Loucy (cell line): ENCODE data around the gene ZNF48.

ENCODE experiments used
- H2AFZ ChIP-seq: fragments of 200-600 bp; sonication (generic); 2 replicates; pipeline ENCODE4 v1.6.0; 2016; ENCODE audit warnings: antibody characterized with exemption, mild to moderate bottlenecking, low read length, moderate library complexity
- H3F3A ChIP-seq: fragments of 200-600 bp; 2 replicates; pipeline ENCODE4 v1.6.0; 2016; ENCODE audit warnings: antibody characterized with exemption, low read depth, mild to moderate bottlenecking
- H3K27me3 ChIP-seq: fragments of 200-600 bp; sonication (generic); 2 replicates; pipeline ENCODE4 v1.6.1; 2014; ENCODE audit warnings: low read length, mild to moderate bottlenecking; ENCODE audit not compliant: insufficient read depth, poor library complexity, severe bottlenecking
- H3K36me3 ChIP-seq: fragments of 200-600 bp; sonication (generic); 2 replicates; pipeline ENCODE4 v1.6.1; 2016; ENCODE audit warnings: low read length; ENCODE audit not compliant: insufficient read depth
- H3K4me1 ChIP-seq: fragments of 200-600 bp; sonication (generic); 2 replicates; pipeline ENCODE4 v1.5.1; 2014; ENCODE audit warnings: low read length, mild to moderate bottlenecking; ENCODE audit not compliant: insufficient read depth, poor library complexity, severe bottlenecking
- H3K4me2 ChIP-seq: fragments of 200-600 bp; sonication (generic); 2 replicates; pipeline ENCODE4 v1.6.0; 2014; ENCODE audit warnings: antibody characterized with exemption, low read length, low read depth, mild to moderate bottlenecking; ENCODE audit not compliant: poor library complexity, severe bottlenecking
- H3K4me3 ChIP-seq: fragments of 200-600 bp; sonication (generic); 2 replicates; pipeline ENCODE4 v1.5.1; 2014; ENCODE audit warnings: low read length, mild to moderate bottlenecking, mixed read lengths; ENCODE audit not compliant: poor library complexity, severe bottlenecking
- H3K79me2 ChIP-seq: fragments of 200-600 bp; sonication (generic); 2 replicates; pipeline ENCODE4 v1.6.1; 2014; ENCODE audit warnings: low read length; ENCODE audit not compliant: insufficient read depth
- H3K9ac ChIP-seq: fragments of 200-600 bp; sonication (generic); 2 replicates; pipeline ENCODE4 v1.6.0; 2014; ENCODE audit warnings: mild to moderate bottlenecking, low read depth, low read length, moderate library complexity; ENCODE audit not compliant: poor library complexity, severe bottlenecking
- H3K9me2 ChIP-seq: fragments of 200-600 bp; sonication (generic); replicated peaks from 2 replicates; pipeline ENCODE4 v1.6.1; 2016; ENCODE audit warnings: low read depth, low read length, mixed read lengths
- H3K9me3 ChIP-seq: fragments of 200-600 bp; sonication (generic); 2 replicates; pipeline ENCODE4 v1.6.1; 2014; ENCODE audit warnings: mild to moderate bottlenecking, antibody characterized with exemption, low read length, low read depth; ENCODE audit not compliant: insufficient read depth
- H4K20me1 ChIP-seq: fragments of 200-600 bp; sonication (generic); 2 replicates; pipeline ENCODE4 v1.6.0; 2014; ENCODE audit warnings: antibody characterized with exemption, low read length, mild to moderate bottlenecking; ENCODE audit not compliant: insufficient read depth, poor library complexity, severe bottlenecking
- EZH2phosphoT487 ChIP-seq: fragments of 200-600 bp; IDR thresholded peaks from 2 replicates; pipeline ENCODE4 v1.6.1; 2018; ENCODE audit warnings: antibody characterized with exemption, mild to moderate bottlenecking, moderate library complexity, borderline replicate concordance
- TF ChIP-seq, protein P1 (sequence below): fragments of 200-600 bp; sonication (generic); conservative IDR thresholded peaks from 2 replicates; pipeline ENCODE4 v1.5.1; 2014; ENCODE audit warnings: mild to moderate bottlenecking, antibody characterized with exemption, low read length

ZNF48 gene

DNA sequence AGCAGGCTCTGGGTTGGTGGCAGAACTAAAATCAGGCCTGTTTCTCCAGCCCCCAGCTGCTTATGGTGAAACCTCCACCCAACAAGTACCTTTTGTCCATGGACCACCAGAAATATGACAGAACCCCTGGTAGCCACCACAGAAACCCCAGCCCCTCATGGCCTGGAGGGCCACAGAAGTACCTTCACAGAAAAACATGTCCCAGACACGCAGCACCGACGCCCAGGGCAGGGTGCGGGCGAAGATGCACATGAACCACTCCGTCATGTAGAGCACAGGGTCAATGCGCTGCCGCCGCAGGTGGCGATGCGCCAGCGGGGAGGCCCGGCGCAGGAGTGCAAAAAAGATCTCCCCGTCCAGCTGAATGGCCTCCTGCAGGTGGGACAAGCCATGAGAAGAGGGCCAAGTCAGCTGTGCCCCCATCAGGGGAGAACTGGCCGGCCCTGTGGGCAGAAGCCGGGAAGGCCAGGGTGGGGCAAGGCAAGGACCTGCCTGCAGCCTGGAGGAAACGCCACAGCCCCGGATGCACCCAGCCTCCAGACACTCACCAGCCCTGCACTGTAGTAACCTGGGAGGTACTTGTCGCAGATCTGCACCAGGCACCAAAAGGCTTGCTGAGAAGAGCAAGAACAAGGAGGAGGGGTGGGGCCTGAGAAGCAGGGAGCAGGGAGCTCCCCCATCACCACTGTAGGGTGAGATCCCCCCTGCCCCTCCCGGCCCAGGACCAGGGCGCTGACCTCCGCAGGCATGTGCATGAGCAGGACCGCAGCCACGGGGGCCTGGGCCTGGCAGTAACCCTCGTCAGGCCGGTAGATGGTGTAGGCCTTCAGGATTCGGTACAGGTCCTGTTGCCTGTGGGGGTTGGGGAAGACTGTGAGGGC, 36.0 kb upstream of the ZNF48 start:
- peaks cover 5% of the 10 kb centered on the region for H4K20me1 ChIP-seq
- H3K9ac ChIP-seq, result no peak overlapping the region
- no peak overlapping the region for H3K4me2 ChIP-seq
- no peaks in the 10 kb centered on the region for H3F3A ChIP-seq
- H3K79me2 ChIP-seq, result peaks cover 76% of the 10 kb centered on the region
- peaks cover 15% of the 10 kb centered on the region for H3K4me1 ChIP-seq
- no peaks in the 10 kb centered on the region for H3K9me2 ChIP-seq
- H3K27me3 ChIP-seq, result no peaks in the 10 kb centered on the region
- H3K9me3 ChIP-seq, result no peaks in the 10 kb centered on the region
- no peak overlapping the region for H3K4me3 ChIP-seq
- H3K36me3 ChIP-seq, result peaks cover 37% of the 10 kb centered on the region; the same call in 1 of the 2 replicates
- no peak for TF ChIP-seq EZH2phosphoT487
- TF ChIP-seq, protein P1, sequence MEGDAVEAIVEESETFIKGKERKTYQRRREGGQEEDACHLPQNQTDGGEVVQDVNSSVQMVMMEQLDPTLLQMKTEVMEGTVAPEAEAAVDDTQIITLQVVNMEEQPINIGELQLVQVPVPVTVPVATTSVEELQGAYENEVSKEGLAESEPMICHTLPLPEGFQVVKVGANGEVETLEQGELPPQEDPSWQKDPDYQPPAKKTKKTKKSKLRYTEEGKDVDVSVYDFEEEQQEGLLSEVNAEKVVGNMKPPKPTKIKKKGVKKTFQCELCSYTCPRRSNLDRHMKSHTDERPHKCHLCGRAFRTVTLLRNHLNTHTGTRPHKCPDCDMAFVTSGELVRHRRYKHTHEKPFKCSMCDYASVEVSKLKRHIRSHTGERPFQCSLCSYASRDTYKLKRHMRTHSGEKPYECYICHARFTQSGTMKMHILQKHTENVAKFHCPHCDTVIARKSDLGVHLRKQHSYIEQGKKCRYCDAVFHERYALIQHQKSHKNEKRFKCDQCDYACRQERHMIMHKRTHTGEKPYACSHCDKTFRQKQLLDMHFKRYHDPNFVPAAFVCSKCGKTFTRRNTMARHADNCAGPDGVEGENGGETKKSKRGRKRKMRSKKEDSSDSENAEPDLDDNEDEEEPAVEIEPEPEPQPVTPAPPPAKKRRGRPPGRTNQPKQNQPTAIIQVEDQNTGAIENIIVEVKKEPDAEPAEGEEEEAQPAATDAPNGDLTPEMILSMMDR, result no peak
- H2AFZ ChIP-seq, result no peak overlapping the region

DNA sequence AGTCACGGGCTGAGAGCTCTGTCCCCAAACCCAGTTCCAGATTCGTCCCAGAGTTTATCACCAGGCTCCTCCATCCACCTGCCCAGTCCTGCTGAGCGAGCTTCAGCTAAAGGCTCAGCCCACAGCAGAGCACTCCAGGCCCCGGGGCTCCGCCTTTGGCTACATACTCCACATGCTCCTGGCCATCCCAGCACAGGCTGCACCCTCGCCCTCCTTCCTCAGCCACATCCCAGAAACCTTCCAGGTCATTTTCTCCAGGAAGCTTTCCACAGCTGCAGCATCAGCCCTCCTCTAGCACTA, 35.4 kb upstream of the ZNF48 start:
- no peak overlapping the region for H3K9ac ChIP-seq
- TF ChIP-seq, protein P1, result no peak
- TF ChIP-seq EZH2phosphoT487, result no peak

DNA sequence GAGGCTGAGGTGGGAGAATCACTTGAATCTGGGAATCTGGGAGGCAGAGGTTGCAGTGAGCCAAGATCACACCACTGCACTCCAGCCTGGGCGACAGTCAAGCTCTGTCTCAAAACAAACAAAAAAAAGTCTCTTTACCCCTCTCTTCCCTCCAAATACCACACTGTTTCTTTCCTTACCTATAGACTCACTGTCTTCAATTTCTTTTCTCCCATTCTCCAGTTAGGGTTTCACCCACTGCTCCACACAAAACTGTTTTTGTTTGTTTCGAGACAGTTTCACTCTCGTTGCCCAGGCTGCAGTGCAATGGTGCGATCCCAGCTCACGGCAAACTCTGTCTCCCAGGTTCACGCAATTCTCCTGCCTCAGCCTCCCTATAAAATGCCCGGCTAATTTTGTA, 34.0 kb upstream of the ZNF48 start:
- peaks cover 88% of the 10 kb centered on the region for H3K79me2 ChIP-seq
- H3K4me2 ChIP-seq, result no peak overlapping the region
- no peaks in the 10 kb centered on the region for H3K27me3 ChIP-seq
- peaks cover 39% of the 10 kb centered on the region; the same call in 1 of the 2 replicates for H3K36me3 ChIP-seq
- no peak overlapping the region for H2AFZ ChIP-seq
- peaks cover 29% of the 10 kb centered on the region for H3K4me1 ChIP-seq
- no peaks in the 10 kb centered on the region for H3K9me2 ChIP-seq
- no peak overlapping the region for H3K4me3 ChIP-seq
- no peaks in the 10 kb centered on the region for H3F3A ChIP-seq
- H3K9ac ChIP-seq, result no peak overlapping the region
- peaks cover 17% of the 10 kb centered on the region for H4K20me1 ChIP-seq
- TF ChIP-seq, protein P1, result no peak
- no peak for TF ChIP-seq EZH2phosphoT487
- H3K9me3 ChIP-seq, result no peaks in the 10 kb centered on the region

More for the DNA sequence above, 35.4 kb upstream of the ZNF48 start:
- peaks cover 21% of the 10 kb centered on the region for H3K4me1 ChIP-seq
- H3K79me2 ChIP-seq, result peaks cover 76% of the 10 kb centered on the region
- peaks cover 9% of the 10 kb centered on the region for H4K20me1 ChIP-seq
- peaks cover 37% of the 10 kb centered on the region; the same call in 1 of the 2 replicates for H3K36me3 ChIP-seq
- H3K9me3 ChIP-seq, result no peaks in the 10 kb centered on the region
- H3K4me3 ChIP-seq, result no peak overlapping the region
- H3K9me2 ChIP-seq, result no peaks in the 10 kb centered on the region
- H3K27me3 ChIP-seq, result no peaks in the 10 kb centered on the region
- H3F3A ChIP-seq, result no peaks in the 10 kb centered on the region
- no peak overlapping the region for H2AFZ ChIP-seq
- H3K4me2 ChIP-seq, result no peak overlapping the region
